Neural crest cell (in vitro differentiated cells): ENCODE measurements around the gene EIF4A3. TPM values are rescaled to one million over a fixed set of nuclear protein-coding genes. Genes with fewer than 3 reads are reported as not detected.

Source experiments
- DNase-seq: peaks from one replicate; pipeline ENCODE4 v3.0.0; 2021; ENCODE audit warnings: low read depth, mixed read lengths, low spot score
- H3K27ac Mint-ChIP-seq: one replicate; pipeline ENCODE4 v1.8.0; 2021; ENCODE audit warnings: mild to moderate bottlenecking, mixed read lengths; ENCODE audit not compliant: unreplicated experiment
- H3K27me3 Mint-ChIP-seq: 2 replicates; pipeline ENCODE4 v1.8.0; 2021; ENCODE audit warnings: low read depth, mild to moderate bottlenecking, mixed read lengths
- H3K36me3 Mint-ChIP-seq: 2 replicates; pipeline ENCODE4 v1.8.0; 2021; ENCODE audit warnings: low read depth, mild to moderate bottlenecking, mixed read lengths
- H3K4me1 Mint-ChIP-seq: 2 replicates; pipeline ENCODE4 v1.8.0; 2021; ENCODE audit warnings: mixed read lengths
- H3K4me3 Mint-ChIP-seq: one replicate; pipeline ENCODE4 v1.8.0; 2021; ENCODE audit warnings: mild to moderate bottlenecking, mixed read lengths
- H3K9me3 Mint-ChIP-seq: 2 replicates; pipeline ENCODE4 v1.8.0; 2021; ENCODE audit warnings: mixed read lengths
- CTCF ChIP-seq: fragments of 200-600 bp; sonication (generic); conservative IDR thresholded peaks from 2 replicates; pipeline ENCODE4 v1.5.0; 2021; ENCODE audit warnings: antibody characterized with exemption, mild to moderate bottlenecking
- total RNA-seq: library from RNA; stranded (reverse); gene quantifications from 2 replicates; pipeline ENCODE4 v1.2.1, GENCODE V29; 2021

The EIF4A3 gene
- total RNA-seq, 1 donor from 2014 or later, result 141 TPM

DNA sequence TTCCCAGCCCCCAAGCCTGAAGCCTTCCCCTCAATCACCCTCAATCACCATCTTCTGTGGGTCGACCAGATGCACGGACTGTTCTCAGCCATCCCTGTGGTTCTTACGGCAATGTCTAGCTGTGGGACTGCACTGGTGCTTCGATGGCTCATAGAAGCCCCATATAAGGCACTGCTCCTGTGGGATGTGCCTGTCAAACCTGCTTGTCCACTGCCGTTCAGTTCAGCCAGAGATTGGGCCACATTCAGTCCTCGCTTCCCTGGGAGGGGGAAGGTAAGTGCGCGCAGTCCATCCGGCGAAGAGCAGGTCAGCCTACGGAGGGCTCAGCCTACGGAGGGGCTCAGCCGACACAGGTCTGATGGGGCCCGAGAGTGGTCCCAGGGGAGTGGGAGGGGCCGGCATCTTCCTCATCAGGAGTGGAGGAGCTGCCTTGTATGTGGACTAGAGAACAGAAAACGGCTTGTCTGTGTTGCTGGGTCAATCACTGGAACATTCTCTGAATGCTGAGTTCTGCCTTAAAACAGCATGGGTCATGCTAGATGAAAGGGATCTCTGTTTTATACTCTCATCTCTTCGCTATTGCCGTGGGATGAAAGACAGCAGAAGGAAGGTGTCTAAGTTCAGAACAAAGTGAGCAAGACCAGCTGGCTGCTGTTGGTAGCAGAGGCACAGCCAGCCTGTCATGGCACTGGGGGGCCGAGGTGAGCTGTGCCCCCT, 23.0 kb upstream of the EIF4A3 start, which contains the start of gene CARD14:
Gene CARD14 (plus strand): TSS at position 247 of the 717 bp plus-strand sequence. CDS start 11,409 bp downstream, outside the sequence.
- Mint-ChIP-seq H3K4me3 (no peak within 1 kb of the TSS), H3K27me3 (no peaks in the 10 kb centered on the region), H3K4me1 (peaks cover 10% of the 10 kb centered on the region), H3K27ac (peak within 1 kb of the TSS; percentile 59), H3K9me3 (no peaks in the 10 kb centered on the region), H3K36me3 (no peaks in the 10 kb centered on the region)
- TF ChIP-seq CTCF, result no peak
- no peak for DNase-seq

- H3K27me3 Mint-ChIP-seq, result no peaks in the 10 kb centered on the region
- no peaks in the 10 kb centered on the region for H3K9me3 Mint-ChIP-seq
- no peak overlapping the region for H3K4me3 Mint-ChIP-seq
- H3K4me1 Mint-ChIP-seq, result peaks cover 13% of the 10 kb centered on the region
- no peak for TF ChIP-seq CTCF
- DNase-seq, result no peak
- H3K27ac Mint-ChIP-seq, result no peak overlapping the region
- H3K36me3 Mint-ChIP-seq, result no peaks in the 10 kb centered on the region
These were observed 22.2 kb upstream of the EIF4A3 start for GRCh38 chr17:80169107-80169506.

- no peaks in the 10 kb centered on the region for H3K9me3 Mint-ChIP-seq
- no peak for TF ChIP-seq CTCF
- no peak overlapping the region for H3K27ac Mint-ChIP-seq
- peaks cover 15% of the 10 kb centered on the region for H3K4me1 Mint-ChIP-seq
- H3K4me3 Mint-ChIP-seq, result no peak overlapping the region
- no peaks in the 10 kb centered on the region for H3K27me3 Mint-ChIP-seq
- DNase-seq, result no peak
- H3K36me3 Mint-ChIP-seq, result no peaks in the 10 kb centered on the region
These were observed 21.4 kb upstream of the EIF4A3 start for GRCh38 chr17:80168371-80168770.

- TF ChIP-seq CTCF, result no peak
- no peak overlapping the region for H3K4me3 Mint-ChIP-seq
- H3K36me3 Mint-ChIP-seq, result no peaks in the 10 kb centered on the region
These were observed 19.5 kb upstream of the EIF4A3 start for GRCh38 chr17:80166446-80166845.

DNA sequence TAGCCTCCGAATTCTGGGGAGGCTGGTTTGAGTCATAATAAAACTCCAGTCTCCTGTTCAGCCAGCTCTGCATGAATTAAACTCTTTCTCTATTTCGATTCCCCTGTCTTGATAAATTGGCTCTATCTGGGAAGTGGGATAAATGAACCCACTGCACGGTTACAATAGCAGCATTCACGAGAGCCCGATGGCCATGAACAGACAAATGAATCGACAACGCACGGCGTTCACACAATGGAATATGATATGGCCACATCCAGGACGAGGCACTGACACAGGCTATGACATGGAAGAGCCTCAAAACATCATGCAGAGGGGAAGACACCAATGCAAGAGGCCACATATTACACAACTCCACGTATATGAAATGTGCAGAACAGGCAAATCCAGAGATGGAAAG, 17.3 kb upstream of the EIF4A3 start:
- no peak for DNase-seq
- H3K4me3 Mint-ChIP-seq, result no peak overlapping the region
- peaks cover 7% of the 10 kb centered on the region for H3K27me3 Mint-ChIP-seq
- H3K9me3 Mint-ChIP-seq, result no peaks in the 10 kb centered on the region
- TF ChIP-seq CTCF, result no peak
- no peaks in the 10 kb centered on the region for H3K36me3 Mint-ChIP-seq
- H3K27ac Mint-ChIP-seq, result no peak overlapping the region
- H3K4me1 Mint-ChIP-seq, result peaks cover 18% of the 10 kb centered on the region

More at GRCh38 chr17:80166446-80166845, 19.5 kb upstream of the EIF4A3 start:
- Mint-ChIP-seq H3K9me3 (no peaks in the 10 kb centered on the region), H3K27me3 (no peaks in the 10 kb centered on the region), H3K27ac (no peak overlapping the region), H3K4me1 (peaks cover 15% of the 10 kb centered on the region)
- DNase-seq, result no peak
